BE2C (cell line): Measurements from ENCODE around the gene B2M.

Experiments
- DNase-seq: peaks from one replicate; pipeline ENCODE4 v3.0.0-alpha.2; 2020
- H3K27me3 ChIP-seq: fragments of 250-450 bp; sonication (Bioruptor Pico); 2 replicates; pipeline ENCODE4 v1.5.1; 2020; ENCODE audit warnings: mild to moderate bottlenecking
- H3K36me3 ChIP-seq: fragments of 250-450 bp; sonication (Bioruptor Pico); 2 replicates; pipeline ENCODE4 v1.5.1; 2020; ENCODE audit warnings: mild to moderate bottlenecking
- H3K4me1 ChIP-seq: fragments of 250-450 bp; sonication (Bioruptor Pico); 2 replicates; pipeline ENCODE4 v1.5.1; 2020
- H3K4me3 ChIP-seq: 2 replicates; pipeline ENCODE4 v1.5.1; 2011; ENCODE audit warnings: low read depth, low read length
- H3K9me3 ChIP-seq: fragments of 250-450 bp; sonication (Bioruptor Pico); 2 replicates; pipeline ENCODE4 v1.5.1; 2020
- CTCF ChIP-seq: IDR thresholded peaks from 2 replicates; pipeline ENCODE4 v1.5.1; 2012; ENCODE audit warnings: mild to moderate bottlenecking, low read depth, low read length

Gene B2M

GRCh38 chr15:44710236-44711095, 851 bp upstream of the B2M start:
- H3K9me3 ChIP-seq: no peaks in the 10 kb centered on the region
- peaks cover 6% of the 10 kb centered on the region for H3K36me3 ChIP-seq
- no peak for DNase-seq
- peak; percentile 49 for TF ChIP-seq CTCF
- H3K4me1 ChIP-seq: peaks cover 3% of the 10 kb centered on the region; the same call in 1 of the 2 replicates
- peak overlapping the region; percentile 87 for H3K4me3 ChIP-seq
- H3K27me3 ChIP-seq: no peaks in the 10 kb centered on the region

DNA sequence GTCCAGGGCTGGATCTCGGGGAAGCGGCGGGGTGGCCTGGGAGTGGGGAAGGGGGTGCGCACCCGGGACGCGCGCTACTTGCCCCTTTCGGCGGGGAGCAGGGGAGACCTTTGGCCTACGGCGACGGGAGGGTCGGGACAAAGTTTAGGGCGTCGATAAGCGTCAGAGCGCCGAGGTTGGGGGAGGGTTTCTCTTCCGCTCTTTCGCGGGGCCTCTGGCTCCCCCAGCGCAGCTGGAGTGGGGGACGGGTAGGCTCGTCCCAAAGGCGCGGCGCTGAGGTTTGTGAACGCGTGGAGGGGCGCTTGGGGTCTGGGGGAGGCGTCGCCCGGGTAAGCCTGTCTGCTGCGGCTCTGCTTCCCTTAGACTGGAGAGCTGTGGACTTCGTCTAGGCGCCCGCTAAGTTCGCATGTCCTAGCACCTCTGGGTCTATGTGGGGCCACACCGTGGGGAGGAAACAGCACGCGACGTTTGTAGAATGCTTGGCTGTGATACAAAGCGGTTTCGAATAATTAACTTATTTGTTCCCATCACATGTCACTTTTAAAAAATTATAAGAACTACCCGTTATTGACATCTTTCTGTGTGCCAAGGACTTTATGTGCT, 527 bp downstream of the B2M start:
- H3K4me3 ChIP-seq: peak overlapping the region; percentile 87
- peaks cover 20% of the 10 kb centered on the region for H3K36me3 ChIP-seq
- peak; percentile 51 for DNase-seq
- no peaks in the 10 kb centered on the region for H3K27me3 ChIP-seq
- no peak for TF ChIP-seq CTCF
- no peaks in the 10 kb centered on the region for H3K9me3 ChIP-seq
- peaks cover 3% of the 10 kb centered on the region; the same call in 1 of the 2 replicates for H3K4me1 ChIP-seq

- Histone ChIP-seq H3K36me3 (peaks cover 26% of the 10 kb centered on the region), H3K27me3 (no peaks in the 10 kb centered on the region), H3K9me3 (no peaks in the 10 kb centered on the region), H3K4me1 (peaks cover 3% of the 10 kb centered on the region; the same call in 1 of the 2 replicates), H3K4me3 (peak overlapping the region; percentile 87)
- DNase-seq: peak; percentile 66
- TF ChIP-seq CTCF: no peak
Observed at GRCh38 chr15:44712346-44713005, 1.2 kb downstream of the B2M start.

GRCh38 chr15:44713006-44713966, 2.0 kb downstream of the B2M start:
- TF ChIP-seq CTCF: peak; percentile 59
- Histone ChIP-seq H3K4me1 (peaks cover 3% of the 10 kb centered on the region; the same call in 1 of the 2 replicates), H3K27me3 (no peaks in the 10 kb centered on the region), H3K9me3 (no peaks in the 10 kb centered on the region), H3K4me3 (peak overlapping the region; percentile 87), H3K36me3 (peaks cover 31% of the 10 kb centered on the region)
- no peak for DNase-seq

- DNase-seq: no peak
- no peak for TF ChIP-seq CTCF
- Histone ChIP-seq H3K9me3 (no peaks in the 10 kb centered on the region), H3K27me3 (no peaks in the 10 kb centered on the region), H3K4me3 (no peak overlapping the region), H3K36me3 (peaks cover 38% of the 10 kb centered on the region), H3K4me1 (peaks cover 3% of the 10 kb centered on the region; the same call in 1 of the 2 replicates)
Observed at GRCh38 chr15:44715142-44715796, 4.0 kb downstream of the B2M start.
